ENCODE data around the gene RRAS2.
"Not testable (repeated sequence)": the region's sequence is repeated elsewhere in the genome, so short reads cannot be mapped to it uniquely, and the experiment has no call there.

Gene RRAS2

GRCh38 chr11:14372011-14372410 lies 13.0 kb upstream of the RRAS2 start:
- in situ Hi-C loops (cut with MboI; ENCODE audit: low sequenced_read_pairs), result no loop called here

DNA sequence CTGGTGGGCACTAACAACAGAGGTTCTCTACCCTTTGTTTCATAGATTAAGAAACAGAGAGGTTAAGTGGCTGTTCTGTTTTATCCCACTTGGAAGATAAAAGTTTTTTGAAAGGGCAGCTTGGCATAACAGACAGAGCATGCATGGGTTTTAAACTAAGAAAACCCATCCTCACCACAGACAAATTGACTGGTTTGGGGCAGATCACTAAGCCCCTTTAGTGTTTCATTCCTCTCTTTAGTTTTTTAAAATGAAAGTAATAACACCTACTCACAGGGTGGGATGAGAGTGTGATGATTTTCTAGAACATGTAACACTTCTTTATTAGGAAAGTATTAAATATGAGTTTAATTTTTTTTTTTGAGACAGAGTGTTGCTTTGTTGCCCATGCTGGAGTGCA lies 12.3 kb upstream of the RRAS2 start:
- in situ Hi-C loops (cut with MboI; ENCODE audit: low sequenced_read_pairs), result no loop called here

GRCh38 chr11:14370496-14370895 lies 11.5 kb upstream of the RRAS2 start:
- in situ Hi-C loops (cut with MboI; ENCODE audit: low sequenced_read_pairs), result no loop called here

DNA sequence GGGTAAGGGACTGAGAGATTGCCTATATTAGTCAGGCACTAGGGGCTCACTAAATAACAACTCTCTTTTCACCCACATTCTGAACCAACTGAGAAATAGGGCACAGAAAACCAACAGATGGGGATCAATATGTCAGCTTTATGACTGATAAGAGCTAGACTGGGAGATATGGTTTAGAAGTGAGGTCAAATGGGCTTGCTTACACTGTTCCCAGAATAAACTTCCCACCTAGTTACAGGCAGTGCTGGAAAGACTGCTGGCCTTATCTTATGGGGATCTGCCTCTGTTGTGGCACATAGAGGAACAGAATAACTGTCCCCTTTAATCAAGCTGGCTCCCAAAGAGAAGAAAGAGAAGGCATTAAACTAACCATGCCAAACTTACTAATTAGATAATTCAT lies 10.6 kb upstream of the RRAS2 start:
- in situ Hi-C loops (cut with MboI; ENCODE audit: low sequenced_read_pairs), result no loop called here

DNA sequence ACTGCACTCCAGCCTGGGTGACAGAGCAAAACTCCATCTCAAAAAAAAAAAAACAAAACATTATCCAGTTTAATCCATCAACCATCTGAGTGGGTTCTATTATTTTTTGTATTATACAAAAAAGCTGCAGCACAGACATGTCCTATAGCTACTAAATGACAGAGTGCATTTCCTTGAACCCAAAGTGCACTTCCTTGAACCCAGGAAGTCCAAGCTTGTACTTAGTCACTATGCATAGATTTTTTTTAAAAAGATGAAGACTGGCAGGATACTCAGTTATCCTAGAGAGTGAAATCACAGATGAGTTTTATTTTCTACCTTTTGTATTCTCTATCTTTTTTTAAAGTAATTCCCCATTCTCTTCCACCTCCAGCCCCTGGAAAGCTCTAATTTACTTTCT lies 8.0 kb upstream of the RRAS2 start:
- in situ Hi-C loops (cut with MboI; ENCODE audit: low sequenced_read_pairs), result no loop called here

DNA sequence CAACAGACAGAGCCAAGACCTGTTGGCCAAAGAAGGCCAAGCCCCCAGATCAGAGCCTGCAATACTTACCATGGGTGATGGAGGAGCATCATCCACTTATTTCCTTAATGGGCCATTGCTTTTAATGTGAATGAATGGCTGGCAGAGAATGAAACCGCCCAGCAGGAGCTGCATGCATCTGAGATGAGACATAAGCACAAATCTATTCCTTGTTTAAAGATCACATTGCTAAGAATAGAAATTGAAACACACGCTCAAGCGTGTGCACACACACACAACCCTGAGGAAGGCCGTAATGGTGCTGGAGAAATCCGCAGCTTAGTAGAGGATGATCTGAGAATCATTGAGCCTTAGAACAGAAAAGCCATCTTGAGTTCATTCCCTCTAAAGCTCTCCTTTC lies 5.3 kb upstream of the RRAS2 start:
- in situ Hi-C loops (cut with MboI; ENCODE audit: low sequenced_read_pairs), result no loop called here

- in situ Hi-C loops (cut with MboI; ENCODE audit: low sequenced_read_pairs), result no loop called here
These were observed 3.6 kb upstream of the RRAS2 start for GRCh38 chr11:14362611-14363010.

DNA sequence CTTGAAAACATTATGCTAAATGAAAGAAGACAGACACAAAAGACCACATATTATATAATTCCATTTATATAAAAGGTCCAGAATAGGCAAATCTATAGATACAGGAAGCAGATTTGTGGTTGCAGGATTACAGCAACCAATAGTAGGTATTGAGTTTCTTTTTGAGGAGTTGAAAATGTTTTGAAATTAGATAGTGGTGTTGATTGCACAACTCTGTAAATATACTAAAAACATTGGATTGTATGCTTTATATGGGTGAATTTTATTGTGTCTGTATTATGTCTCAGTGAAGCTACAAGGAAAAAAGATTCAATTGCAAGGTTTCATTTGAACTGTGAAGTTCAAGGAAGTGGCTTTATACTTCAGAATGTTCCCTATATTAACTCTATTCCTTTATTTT lies 3.0 kb upstream of the RRAS2 start:
- in situ Hi-C loops (cut with MboI; ENCODE audit: low sequenced_read_pairs), result no loop called here

DNA sequence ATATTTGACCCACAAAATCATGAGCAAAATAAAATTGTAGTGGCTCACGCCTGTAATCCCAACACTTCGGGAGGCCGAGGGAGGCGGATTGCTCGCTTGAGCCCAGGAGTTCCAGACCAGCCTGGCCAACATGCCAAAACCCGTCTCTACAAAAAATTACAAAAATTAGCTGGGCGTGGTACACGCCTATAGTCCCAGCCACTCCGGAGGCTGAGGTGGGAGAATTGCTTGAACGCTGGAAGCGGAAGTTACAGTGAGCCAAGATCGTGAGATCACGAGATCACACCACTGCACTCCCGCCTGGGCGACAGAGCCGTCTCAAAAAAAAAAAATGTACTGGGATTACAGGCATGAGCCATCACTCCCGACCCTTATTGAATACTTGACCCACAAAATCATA lies 2.0 kb upstream of the RRAS2 start:
- in situ Hi-C loops (cut with MboI; ENCODE audit: low sequenced_read_pairs), result no loop called here

- in situ Hi-C loops (cut with MboI; ENCODE audit: low sequenced_read_pairs), result no loop called here
These were observed 583 bp upstream of the RRAS2 start for GRCh38 chr11:14359501-14360031.

DNA sequence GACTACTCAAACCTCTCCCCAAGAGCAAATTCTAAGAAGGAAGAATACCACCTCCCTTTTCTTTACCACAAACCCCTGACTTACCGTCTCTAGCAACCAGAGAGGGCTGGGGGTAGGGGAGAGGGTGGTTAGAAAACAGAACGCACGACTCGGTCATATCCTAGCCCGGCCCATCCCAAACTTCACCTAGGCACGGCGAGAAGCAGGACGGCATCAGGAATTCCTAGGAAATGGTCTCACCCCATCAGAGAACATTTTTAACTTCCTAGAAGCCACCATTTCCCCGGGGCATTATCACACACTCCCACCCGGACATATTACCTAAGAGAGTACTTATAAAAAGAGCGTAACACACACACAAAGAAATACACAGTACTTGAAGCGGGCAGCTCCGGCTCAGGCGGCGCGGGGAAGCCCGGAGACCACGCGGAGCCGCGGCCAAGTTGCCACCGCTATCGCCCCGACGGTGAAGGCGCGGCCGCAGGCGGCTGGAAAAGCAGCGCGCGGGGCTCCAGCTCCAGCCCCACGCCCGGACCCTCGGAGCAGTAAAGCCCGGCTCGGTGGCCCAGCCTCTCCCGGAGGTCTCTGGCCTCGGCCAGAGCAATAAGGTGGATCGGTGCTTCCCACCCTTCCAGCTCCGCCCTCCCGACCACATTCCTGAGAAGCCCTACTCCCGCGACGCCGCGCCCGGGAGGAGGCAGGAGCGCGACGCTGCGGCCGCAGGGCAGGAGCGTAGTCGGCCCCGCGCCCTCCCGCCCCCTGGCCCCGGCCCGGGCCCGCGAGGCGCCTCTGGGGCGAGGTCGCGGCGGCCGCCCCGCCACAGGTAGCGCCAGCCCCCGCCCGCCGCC lies 878 bp downstream of the RRAS2 start:
- in situ Hi-C loops (cut with MboI; ENCODE audit: low sequenced_read_pairs), result no loop called here

DNA sequence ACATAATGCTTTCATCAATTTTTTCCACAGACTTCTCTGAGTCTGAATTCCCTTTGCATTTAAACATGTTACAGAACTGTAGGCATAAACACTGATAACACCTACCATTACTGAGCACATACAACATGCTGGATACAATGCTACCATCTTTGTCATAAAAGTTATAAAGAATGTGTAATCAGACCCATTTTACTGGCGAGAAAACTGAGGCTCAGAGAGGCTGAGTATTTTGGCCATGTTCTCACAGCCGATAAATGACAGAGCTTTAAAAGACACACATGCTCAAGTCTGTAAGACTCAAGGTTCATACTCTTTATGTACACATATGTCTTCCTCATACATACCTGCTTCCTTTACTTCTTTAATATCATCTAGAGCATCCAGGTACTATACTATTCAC lies 2.6 kb downstream of the RRAS2 start:
- in situ Hi-C loops (cut with MboI; ENCODE audit: low sequenced_read_pairs), result no loop called here

- in situ Hi-C loops (cut with MboI; ENCODE audit: low sequenced_read_pairs), result not testable (repeated sequence)
These were observed 4.4 kb downstream of the RRAS2 start for GRCh38 chr11:14354604-14355003.

- in situ Hi-C loops (cut with MboI; ENCODE audit: low sequenced_read_pairs), result no loop called here
These were observed 8.2 kb downstream of the RRAS2 start for GRCh38 chr11:14350716-14351238.

GRCh38 chr11:14350215-14350614 lies 8.8 kb downstream of the RRAS2 start:
- in situ Hi-C loops (cut with MboI; ENCODE audit: low sequenced_read_pairs), result no loop called here

DNA sequence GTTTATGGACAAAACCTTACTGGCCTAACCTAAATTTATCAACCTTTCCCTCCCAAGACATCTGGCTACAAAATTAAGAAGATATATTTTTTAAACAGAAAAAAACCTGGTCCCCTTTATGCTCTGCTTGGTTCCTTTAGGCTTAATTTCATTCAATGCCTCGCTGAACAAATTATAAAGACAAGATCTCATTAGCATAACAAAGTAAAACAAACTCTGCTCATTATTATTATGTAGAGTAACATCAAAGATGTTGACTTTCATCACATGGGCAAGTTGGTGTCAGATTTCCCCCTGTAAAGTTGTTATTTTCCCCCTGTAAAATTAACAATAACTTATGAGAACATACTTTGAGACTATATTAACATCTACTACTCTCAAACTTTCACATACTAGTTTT lies 11.0 kb downstream of the RRAS2 start:
- in situ Hi-C loops (cut with MboI; ENCODE audit: low sequenced_read_pairs), result no loop called here

DNA sequence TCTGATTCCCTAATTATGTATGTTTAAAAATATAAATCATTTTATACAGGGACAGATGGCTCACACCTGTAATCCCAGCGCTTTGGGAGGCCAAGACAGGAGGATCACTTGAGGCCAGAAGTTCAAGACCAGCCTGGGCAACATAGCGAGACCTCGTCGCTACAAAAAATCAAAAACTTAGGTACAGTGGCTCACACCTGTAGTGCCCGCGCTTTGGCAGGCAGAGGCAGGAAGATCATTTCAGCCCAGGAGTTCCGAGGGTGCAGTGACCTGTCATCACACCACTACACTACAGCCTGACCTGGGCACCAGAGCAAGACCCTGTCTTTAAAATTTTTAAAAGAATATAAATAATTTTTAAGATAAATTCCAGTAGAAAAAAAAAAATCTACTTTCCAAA lies 11.5 kb downstream of the RRAS2 start:
- in situ Hi-C loops (cut with MboI; ENCODE audit: low sequenced_read_pairs), result no loop called here

- in situ Hi-C loops (cut with MboI; ENCODE audit: low sequenced_read_pairs), result no loop called here
These were observed 12.6 kb downstream of the RRAS2 start for GRCh38 chr11:14346303-14346955.

DNA sequence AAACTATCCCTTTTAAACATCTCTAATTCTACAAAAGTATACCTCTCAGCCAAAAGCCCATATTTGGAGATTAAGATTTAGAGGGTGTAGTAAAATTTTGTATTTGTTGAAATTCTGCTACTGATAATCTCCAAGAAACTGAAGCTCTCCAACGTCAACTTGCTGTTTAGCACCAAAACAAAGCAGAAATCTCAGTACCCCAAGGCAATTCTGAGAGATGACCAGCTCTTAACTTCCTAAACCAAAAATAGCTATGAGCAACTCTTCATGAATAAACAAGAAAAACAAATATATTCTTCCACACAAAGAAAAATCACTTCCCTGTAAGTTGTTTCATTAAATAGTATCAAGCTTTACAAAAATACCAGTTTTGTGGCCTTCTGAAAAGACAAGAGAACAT lies 13.3 kb downstream of the RRAS2 start:
- in situ Hi-C loops (cut with MboI; ENCODE audit: low sequenced_read_pairs), result no loop called here

DNA sequence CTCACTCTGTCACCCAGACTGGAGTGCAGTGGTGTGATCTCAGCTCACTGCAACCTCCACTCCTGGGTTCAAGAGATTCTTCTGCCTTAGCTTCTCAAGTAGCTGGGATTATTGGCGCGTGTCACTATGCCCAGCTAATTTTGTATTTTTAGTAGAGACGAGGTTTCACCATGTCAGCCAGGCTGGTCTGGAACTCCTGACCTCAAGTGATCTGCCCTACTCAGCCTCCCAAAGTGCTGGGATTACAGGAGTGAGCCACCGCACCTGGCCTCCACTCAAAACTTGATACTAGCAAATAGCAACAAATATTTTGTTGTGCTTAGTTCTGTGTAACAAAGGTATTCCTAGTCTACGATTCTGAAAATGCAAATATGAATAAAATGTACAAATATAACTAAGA lies 14.0 kb downstream of the RRAS2 start:
- in situ Hi-C loops (cut with MboI; ENCODE audit: low sequenced_read_pairs), result not testable (repeated sequence)

DNA sequence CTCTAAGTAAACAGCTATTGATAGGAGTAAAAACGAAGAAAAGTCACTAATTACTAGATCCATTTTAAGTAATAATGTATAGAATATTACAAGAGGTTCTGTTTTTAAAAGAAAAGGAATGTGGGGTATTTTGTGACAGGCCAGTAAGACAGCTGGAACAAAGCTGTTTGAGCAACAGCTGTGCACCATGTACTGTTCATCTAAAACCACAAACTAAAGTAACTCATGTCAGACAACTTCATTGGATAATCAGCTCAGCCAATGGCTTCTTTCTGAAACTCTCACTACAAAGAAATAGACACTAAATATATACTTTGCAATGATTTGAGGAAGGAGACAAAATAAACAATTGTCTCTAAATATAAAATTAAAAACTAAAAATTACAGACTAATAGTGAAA lies 16.1 kb downstream of the RRAS2 start:
- in situ Hi-C loops (cut with MboI; ENCODE audit: low sequenced_read_pairs), result no loop called here

DNA sequence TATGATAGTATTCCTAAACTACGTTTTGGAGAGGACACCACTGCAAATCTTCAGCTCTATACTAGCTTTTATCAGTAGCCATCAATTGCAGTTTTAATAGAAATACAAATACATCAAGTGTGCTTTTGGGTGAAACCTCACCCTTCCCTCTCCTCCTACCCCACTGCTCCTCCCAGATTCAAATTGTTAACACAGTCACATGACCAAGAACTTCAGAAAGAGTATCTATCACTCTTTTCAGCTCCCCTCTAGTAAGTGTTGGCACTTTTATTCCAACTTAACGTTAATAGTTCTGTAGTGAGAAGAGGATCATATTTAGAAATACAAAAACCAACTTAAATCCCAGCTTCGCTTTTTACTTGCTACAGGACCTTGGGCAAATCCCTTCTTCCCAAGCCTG lies 17.0 kb downstream of the RRAS2 start:
- in situ Hi-C loops (cut with MboI; ENCODE audit: low sequenced_read_pairs), result no loop called here
